Stimulated activated CD4-positive, alpha-beta T cell treated with anti-CD3 and anti-CD28 coated beads, Interleukin-4, amount 100 ng/mL, for 48 hours (primary cell): ENCODE results near the gene ZMIZ2.

Experiments
- DNase-seq, 2 donors: peaks; one replicate each; pipeline ENCODE4 v3.0.0-alpha.2; 2020; ENCODE audit warnings: low read depth in 2 of 2

The ZMIZ2 gene

DNA sequence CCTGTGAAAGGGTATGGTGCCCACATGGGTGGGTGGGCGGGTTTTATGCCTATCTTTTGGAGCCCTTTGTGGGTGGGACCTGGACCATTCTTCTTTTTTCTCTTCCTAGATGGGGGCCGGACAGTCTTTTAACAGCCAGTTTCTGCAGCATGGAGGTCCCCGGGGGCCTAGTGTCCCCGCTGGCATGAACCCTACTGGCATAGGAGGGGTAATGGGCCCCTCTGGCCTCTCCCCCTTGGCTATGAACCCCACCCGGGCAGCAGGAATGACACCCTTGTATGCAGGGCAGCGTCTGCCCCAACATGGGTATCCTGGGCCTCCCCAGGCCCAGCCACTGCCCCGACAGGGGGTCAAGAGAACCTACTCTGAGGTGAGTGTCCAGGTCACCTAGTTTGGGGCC is 9.1 kb downstream of the ZMIZ2 start:
- no peak for DNase-seq

DNA sequence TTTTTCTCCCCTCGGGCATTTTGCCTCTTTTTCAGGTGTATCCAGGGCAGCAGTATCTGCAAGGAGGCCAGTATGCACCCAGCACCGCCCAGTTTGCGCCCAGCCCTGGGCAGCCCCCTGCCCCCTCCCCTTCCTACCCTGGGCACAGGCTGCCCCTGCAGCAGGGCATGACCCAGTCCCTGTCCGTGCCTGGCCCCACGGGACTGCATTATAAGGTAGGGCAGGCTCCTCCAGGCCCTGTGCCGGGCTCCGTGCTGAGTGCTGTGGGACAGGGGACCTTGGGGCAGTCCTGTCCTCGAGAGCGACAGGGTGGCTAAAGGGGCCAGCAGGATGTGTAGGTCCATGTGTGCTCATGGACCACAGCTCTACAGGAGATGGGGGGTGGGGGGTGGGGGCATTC is 10.6 kb downstream of the ZMIZ2 start:
- DNase-seq: no peak

GRCh38 chr7:44760034-44760580 is 11.5 kb downstream of the ZMIZ2 start:
- DNase-seq: no peak

- DNase-seq: no peak
Measured at GRCh38 chr7:44761207-44762161, 12.8 kb downstream of the ZMIZ2 start.

DNA sequence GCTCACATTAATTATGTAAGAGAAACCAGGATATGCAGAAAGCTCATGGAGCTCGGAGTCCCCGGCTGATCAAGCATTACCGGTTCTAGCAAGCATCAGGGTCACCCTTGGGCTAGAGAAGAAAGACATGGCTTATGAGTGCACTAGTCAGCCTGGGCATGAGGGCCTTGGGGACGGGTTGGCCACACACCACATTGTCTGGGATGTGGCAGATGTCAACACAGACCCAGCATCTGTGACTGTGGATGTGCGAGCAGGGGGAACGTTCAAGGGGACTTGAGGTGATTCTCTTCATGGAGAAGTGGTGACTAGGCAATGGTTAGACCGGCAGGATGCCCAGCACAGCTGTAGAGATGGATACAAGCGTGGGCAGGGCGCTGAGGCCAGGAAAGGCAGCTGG is 13.7 kb downstream of the ZMIZ2 start:
- no peak for DNase-seq

- DNase-seq: no peak
Measured at GRCh38 chr7:44762726-44763522, 14.3 kb downstream of the ZMIZ2 start.

GRCh38 chr7:44764081-44764480 is 15.4 kb downstream of the ZMIZ2 start:
- DNase-seq: no peak

DNA sequence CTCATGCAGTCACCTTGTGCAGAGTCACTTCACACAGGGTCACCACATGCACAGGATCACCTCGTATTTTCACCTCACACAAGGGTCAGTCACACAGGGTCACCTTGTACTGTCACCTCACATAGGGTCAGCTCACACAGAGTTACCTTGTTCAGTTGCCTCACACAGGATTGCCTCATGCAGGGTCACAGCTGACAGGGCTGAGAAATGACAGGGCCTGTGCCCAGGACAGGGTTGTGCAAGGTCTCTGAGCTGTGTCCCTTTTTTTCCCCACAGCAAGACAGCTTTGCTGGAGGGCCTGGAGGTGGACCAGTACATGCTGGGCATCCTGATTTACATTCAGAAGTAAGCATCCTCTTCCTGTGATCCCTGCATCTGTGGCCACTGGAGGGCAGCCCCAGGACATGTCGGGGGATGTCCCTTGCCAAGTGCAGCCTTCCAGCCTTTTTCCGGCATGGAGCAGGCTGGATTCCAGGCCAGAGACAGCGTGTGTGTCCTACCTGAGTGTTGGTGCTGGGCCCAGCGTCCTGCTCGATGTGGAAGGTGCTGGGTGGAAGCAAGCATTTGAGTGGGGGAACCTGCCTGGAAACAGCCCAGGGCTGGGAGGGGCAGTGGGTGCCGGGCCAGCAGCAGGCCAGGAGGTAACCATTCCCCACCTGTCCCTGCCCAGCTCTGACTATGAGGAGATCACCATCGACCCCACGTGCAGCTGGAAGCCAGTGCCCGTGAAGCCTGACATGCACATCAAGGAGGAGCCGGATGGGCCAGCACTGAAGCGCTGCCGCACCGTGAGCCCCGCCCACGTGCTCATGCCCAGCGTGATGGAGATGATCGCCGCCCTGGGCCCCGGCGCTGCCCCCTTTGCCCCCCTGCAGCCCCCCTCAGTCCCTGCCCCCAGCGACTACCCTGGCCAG is 16.3 kb downstream of the ZMIZ2 start:
- DNase-seq: no peak

DNA sequence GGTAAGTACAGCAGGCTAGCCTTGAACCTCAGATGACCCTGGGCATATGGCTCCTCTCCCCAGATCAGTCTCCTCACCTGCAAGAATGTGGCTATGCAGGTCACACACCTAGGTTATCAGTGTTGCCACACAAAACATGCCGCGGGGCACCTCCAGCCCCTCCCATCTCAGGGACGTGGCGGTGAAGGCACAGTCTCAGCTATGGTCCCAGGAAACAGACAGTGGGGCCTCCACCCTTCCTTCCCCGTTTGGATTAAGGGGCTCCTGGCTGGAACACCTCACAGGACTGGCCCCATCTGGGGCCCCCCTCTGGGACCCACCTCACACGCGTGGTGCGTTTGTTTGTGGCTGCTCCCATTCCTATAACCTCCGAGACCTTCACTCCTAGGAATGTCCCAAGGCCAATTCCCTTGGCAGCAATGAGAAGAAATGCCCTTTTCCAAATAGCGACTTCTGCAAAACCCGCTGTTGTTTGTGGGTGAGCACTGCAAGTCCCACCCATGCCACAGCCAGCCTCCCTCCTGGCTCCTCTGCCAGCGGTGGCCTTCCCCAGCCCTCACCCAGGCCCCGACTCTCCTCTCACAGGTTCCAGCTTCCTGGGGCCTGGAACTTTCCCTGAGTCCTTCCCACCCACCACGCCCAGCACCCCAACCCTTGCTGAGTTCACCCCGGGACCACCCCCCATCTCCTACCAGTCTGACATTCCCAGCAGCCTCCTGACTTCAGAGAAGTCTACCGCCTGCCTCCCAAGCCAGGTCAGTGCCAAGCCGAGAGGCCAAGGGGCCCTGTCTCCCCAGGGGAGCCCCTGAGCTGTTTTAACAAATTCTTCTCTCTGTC is 17.1 kb downstream of the ZMIZ2 start:
- DNase-seq: no peak

GRCh38 chr7:44766416-44766801 is 17.8 kb downstream of the ZMIZ2 start:
- no peak for DNase-seq

DNA sequence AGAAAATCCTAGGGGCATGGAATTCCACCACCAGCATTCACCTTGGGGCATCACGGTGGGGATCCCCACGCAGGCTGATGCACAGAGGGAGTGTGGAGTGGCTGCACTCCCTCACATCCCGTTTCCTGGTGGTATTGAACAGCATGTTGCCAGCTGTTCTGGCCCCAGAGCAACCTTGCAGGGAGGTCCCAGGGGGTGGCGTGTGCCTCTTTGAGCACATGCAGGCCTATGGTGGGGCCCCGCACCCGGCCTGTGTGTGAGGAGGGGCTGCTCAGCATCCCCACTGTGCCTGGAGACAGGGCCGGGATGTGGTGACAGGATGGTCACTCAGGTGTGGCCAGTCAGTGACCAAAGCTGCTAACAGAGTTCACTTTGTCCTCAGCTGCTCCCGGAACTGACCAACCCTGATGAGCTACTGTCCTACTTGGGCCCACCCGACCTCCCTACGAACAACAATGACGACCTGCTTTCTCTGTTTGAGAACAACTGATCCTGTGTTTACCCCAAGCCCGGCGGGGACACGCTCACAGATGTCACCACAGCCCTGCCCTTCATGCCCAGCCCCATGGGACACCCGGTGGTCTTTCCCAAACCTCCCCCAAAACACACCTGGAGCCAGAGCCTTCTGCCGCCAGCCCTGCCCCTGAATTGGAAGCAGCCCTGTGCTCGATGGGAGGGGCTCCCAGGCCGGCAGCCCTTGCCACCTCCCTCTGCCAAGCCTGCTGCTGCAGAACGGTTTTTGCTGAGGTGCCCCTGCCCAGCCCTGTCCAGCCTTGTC is 18.7 kb downstream of the ZMIZ2 start:
- no peak for DNase-seq

GRCh38 chr7:44767912-44768627 is 19.4 kb downstream of the ZMIZ2 start:
- DNase-seq: no peak

- no peak for DNase-seq
Measured at GRCh38 chr7:44768628-44769371, 20.2 kb downstream of the ZMIZ2 start.

- no peak for DNase-seq
Measured at GRCh38 chr7:44769376-44769775, 20.7 kb downstream of the ZMIZ2 start.

GRCh38 chr7:44769776-44770294 is 21.2 kb downstream of the ZMIZ2 start:
- DNase-seq: no peak

- no peak for DNase-seq
Measured at GRCh38 chr7:44771358-44771757, 22.7 kb downstream of the ZMIZ2 start.

- no peak for DNase-seq
Measured at GRCh38 chr7:44772440-44772839, 23.8 kb downstream of the ZMIZ2 start.

- DNase-seq: no peak
Measured at GRCh38 chr7:44772867-44773266, 24.2 kb downstream of the ZMIZ2 start.
